ENCODE measurements around the gene CLDN9. TPM values are rescaled to one million over a fixed set of nuclear protein-coding genes. Genes with fewer than 3 reads are reported as not detected.

The CLDN9 gene
- total and polyA plus RNA-seq, 2 donors (not counting 1 experiment from before 2014, with no cell fraction given), result 0.04 TPM; not detected in 1

DNA sequence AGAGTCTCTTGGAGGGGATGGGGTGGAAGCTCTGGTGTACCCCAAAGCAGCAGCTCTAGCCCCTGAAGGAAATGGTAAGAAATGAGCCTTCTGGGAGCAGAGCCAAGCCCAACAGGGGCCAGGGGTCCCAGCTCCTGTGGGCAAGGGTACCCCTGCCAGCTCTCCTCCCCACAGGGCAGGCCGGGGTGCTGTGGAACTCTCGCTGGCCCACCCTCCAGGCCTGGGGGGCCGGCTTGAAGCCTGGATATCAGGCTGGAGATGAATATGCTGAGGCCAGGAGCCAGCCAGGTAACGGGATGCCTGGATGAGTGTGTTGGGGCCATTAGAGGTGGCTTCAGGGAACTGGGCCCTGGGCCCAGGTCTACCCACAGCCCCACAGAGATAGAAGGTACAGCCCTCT is 12.2 kb upstream of the CLDN9 start:
- POLR2A ChIA-PET, result no interaction called here
- intact Hi-C loops (cut with micrococcal nuclease), result no loop called here

DNA sequence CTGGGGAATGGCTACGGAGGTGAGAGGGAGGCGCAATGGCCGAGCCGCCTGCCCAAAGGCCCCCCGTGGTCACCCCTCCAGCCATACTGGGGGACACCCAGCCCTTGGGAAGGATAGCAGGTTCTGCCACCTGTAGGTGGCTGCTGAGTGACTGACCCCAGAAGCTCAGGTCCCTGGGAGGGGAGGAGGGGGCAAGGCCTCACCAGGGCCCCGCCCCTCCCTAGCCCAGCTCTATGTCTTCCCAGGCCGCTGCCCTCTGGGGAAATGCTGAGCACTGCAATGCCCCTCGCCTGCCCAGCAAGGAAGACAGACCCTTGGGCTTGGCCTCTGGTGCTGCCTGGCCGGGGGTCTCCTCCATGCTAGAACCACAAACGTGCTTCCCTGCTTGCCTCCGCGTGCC is 11.4 kb upstream of the CLDN9 start:
- CTCF ChIA-PET, result interaction anchor here (9.6 kb wide), 1 partner anchor 28 kb away, joined by 213 read pairs; no protein-coding TSS in a partner anchor
- no peaks in the 10 kb centered on the region for H3K79me2 ChIP-seq (ENCODE audit: control insufficient read depth, insufficient read depth, low read length)
- WGBS (ENCODE audit: insufficient coverage), result 76% methylated on average over 11 of the region's 12 CpGs
- H3K27ac Mint-ChIP-seq, result peak overlapping the region; percentile 74
- peaks cover 0 to 8% (median 0%) of the 10 kb centered on the region in 4 experiments for H3K27me3 ChIP-seq (replicated peaks in 1 of 4; ENCODE audit: control extremely low read depth in 1 of 4, control insufficient read depth in 3 of 4, insufficient read depth in 4 of 4, low read length in 3 of 4)
- no peaks in the 10 kb centered on the region for H3K36me3 ChIP-seq (replicated peaks in 1 of 2; ENCODE audit: control extremely low read depth in 1 of 2, control insufficient read depth in 1 of 2, extremely low read depth in 1 of 2, insufficient read depth in 2 of 2, low read length in 1 of 2)
- no peak overlapping the region for H3K9ac ChIP-seq (ENCODE audit: low read length)
- POLR2A ChIA-PET, result no interaction called here
- H2AFZ ChIP-seq (ENCODE audit: insufficient read depth, low read depth, low read length, poor library complexity, severe bottlenecking), result no peak overlapping the region
- H3K27me3 Mint-ChIP-seq, result peaks cover 3% of the 10 kb centered on the region
- H3K4me2 ChIP-seq (replicated peaks; ENCODE audit: low read depth, low read length, poor library complexity, severe bottlenecking), result no peak overlapping the region
- no peaks in the 10 kb centered on the region for H3K9me3 Mint-ChIP-seq (ENCODE audit: insufficient read depth)
- TF ChIP-seq CTCF (IDR thresholded peaks at IDR 0.05), result no peak
- no peak for TF ChIP-seq EZH2 (IDR thresholded peaks at IDR 0.05; ENCODE audit: borderline replicate concordance, insufficient read depth, low read depth, low read length, poor library complexity, severe bottlenecking)
- no peaks in the 10 kb centered on the region for H4K20me1 ChIP-seq (ENCODE audit: control insufficient read depth, insufficient read depth, low read length, poor library complexity, severe bottlenecking)
- H3K4me1 Mint-ChIP-seq, result peaks cover 6% of the 10 kb centered on the region
- peaks cover 3 to 8% of the 10 kb centered on the region in 2 donors for H3K4me1 ChIP-seq (ENCODE audit: control insufficient read depth in 2 of 2, insufficient read depth in 2 of 2, low read length in 2 of 2)
- no peak for DNase-seq
- peaks cover 0 to 5% (median 0%) of the 10 kb centered on the region in 3 donors for H3K9me3 ChIP-seq (ENCODE audit: control extremely low read depth in 1 of 3, control insufficient read depth in 2 of 3, insufficient read depth in 1 of 3, low read length in 2 of 3)
- intact Hi-C loops (cut with micrococcal nuclease), result no loop called here
- H3K27ac ChIP-seq (ENCODE audit: low read length in 2 of 2), result no peak overlapping the region
- no peak for ATAC-seq (ENCODE audit: low read depth)
- no peak overlapping the region for H3K4me3 Mint-ChIP-seq
- no peak overlapping the region for H3K4me3 ChIP-seq (ENCODE audit: control extremely low read depth in 1 of 5, extremely low read depth in 1 of 5, insufficient read depth in 1 of 5, low read depth in 2 of 5, low read length in 4 of 5)

More for the DNA sequence above, 12.2 kb upstream of the CLDN9 start:
- no peak overlapping the region for H3K27ac Mint-ChIP-seq
- H3K27me3 Mint-ChIP-seq, result peaks cover 3% of the 10 kb centered on the region
- Histone ChIP-seq H3K36me3 (replicated peaks in 1 of 2; ENCODE audit: control extremely low read depth in 1 of 2, control insufficient read depth in 1 of 2, extremely low read depth in 1 of 2, insufficient read depth in 2 of 2, low read length in 1 of 2) (no peaks in the 10 kb centered on the region), H3K27ac (ENCODE audit: low read length in 2 of 2) (no peak overlapping the region), H2AFZ (ENCODE audit: insufficient read depth, low read depth, low read length, poor library complexity, severe bottlenecking) (no peak overlapping the region), H3K4me3 (ENCODE audit: control extremely low read depth in 1 of 5, extremely low read depth in 1 of 5, insufficient read depth in 1 of 5, low read depth in 2 of 5, low read length in 4 of 5) (no peak overlapping the region), H4K20me1 (ENCODE audit: control insufficient read depth, insufficient read depth, low read length, poor library complexity, severe bottlenecking) (no peaks in the 10 kb centered on the region), H3K4me2 (replicated peaks; ENCODE audit: low read depth, low read length, poor library complexity, severe bottlenecking) (no peak overlapping the region), H3K9me3 (ENCODE audit: control extremely low read depth in 1 of 3, control insufficient read depth in 2 of 3, insufficient read depth in 1 of 3, low read length in 2 of 3) (peaks cover 0 to 5% (median 0%) of the 10 kb centered on the region in 3 donors), H3K27me3 (replicated peaks in 1 of 4; ENCODE audit: control extremely low read depth in 1 of 4, control insufficient read depth in 3 of 4, insufficient read depth in 4 of 4, low read length in 3 of 4) (peaks cover 0 to 8% (median 0%) of the 10 kb centered on the region in 4 experiments), H3K79me2 (ENCODE audit: control insufficient read depth, insufficient read depth, low read length) (no peaks in the 10 kb centered on the region), H3K9ac (ENCODE audit: low read length) (no peak overlapping the region), H3K4me1 (ENCODE audit: control insufficient read depth in 2 of 2, insufficient read depth in 2 of 2, low read length in 2 of 2) (peaks cover 3 to 8% of the 10 kb centered on the region in 2 donors)
- H3K9me3 Mint-ChIP-seq (ENCODE audit: insufficient read depth), result no peaks in the 10 kb centered on the region
- TF ChIP-seq CTCF (IDR thresholded peaks at IDR 0.05) (no peak), EZH2 (IDR thresholded peaks at IDR 0.05; ENCODE audit: borderline replicate concordance, insufficient read depth, low read depth, low read length, poor library complexity, severe bottlenecking) (no peak)
- WGBS (ENCODE audit: insufficient coverage), result 82% methylated on average over 3 of the region's 4 CpGs
- no peak overlapping the region for H3K4me3 Mint-ChIP-seq
- peaks cover 6% of the 10 kb centered on the region for H3K4me1 Mint-ChIP-seq
- DNase-seq (no peak), ATAC-seq (ENCODE audit: low read depth) (no peak)
- CTCF ChIA-PET, result interaction anchor here (9.6 kb wide), 1 partner anchor 29 kb away, joined by 213 read pairs; no protein-coding TSS in a partner anchor
